ENCODE measurements around the gene PHETA2. TPM values are rescaled to one million over a fixed set of nuclear protein-coding genes. Genes with fewer than 3 reads are reported as not detected.

Gene PHETA2, protein sequence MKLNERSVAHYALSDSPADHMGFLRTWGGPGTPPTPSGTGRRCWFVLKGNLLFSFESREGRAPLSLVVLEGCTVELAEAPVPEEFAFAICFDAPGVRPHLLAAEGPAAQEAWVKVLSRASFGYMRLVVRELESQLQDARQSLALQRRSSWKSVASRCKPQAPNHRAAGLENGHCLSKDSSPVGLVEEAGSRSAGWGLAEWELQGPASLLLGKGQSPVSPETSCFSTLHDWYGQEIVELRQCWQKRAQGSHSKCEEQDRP
- 10 to 100 TPM; 16.6 to 34.6 (median 25.4) TPM for total RNA-seq

DNA sequence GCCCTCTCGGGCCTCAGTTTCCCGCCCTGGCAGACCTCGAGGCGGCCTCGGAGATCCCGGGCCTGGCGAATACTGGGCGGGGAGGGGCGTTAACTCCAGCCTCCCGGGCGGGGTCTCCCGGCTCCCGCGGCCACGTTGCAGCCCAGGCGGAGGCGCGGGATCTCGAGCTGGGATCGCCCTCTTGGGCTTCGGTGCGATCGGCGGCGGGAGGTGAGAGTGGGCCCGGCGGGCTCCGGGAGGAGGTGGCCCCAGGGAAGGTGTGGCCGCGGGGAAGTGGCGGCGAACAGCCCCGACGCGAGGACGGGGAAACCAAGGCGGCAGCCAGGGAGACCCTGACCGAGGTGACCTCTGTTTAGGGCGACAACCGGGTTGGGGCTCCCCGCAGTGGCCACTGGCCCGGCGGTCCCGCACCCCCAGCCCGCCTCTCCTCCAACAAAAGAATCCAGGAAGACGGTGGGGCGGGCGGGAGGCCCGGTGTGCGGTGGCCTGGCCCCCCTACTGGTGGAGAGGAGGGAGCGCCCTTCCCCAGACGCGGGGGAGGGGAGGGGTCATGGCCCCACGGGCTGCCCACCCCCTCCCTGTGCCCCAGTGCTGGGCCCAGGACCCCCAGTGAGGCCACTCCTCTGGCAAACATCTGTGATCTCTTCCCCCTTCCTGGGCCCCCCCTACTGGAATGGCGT lies at the start of gene PHETA2:
Gene PHETA2, plus strand, starts transcription at position 117 of the 680 bp plus-strand sequence. CDS start 3,046 bp downstream, outside the sequence.
- WGBS: 8% methylated on average over 1 of the region's 55 CpGs
- DNase-seq (ENCODE audit: extremely low spot score): no peak

GRCh38 chr22:42025421-42025820 lies 48.6 kb upstream of the PHETA2 start:
- H3K9me3 ChIP-seq: no peaks in the 10 kb centered on the region
- intact Hi-C loops (cut with DNase I): no loop called here
- WGBS: 55% methylated on average over 1 of the region's 1 CpG

More for the DNA sequence above, at the start of gene PHETA2:
- TF ChIP-seq POLR2AphosphoS5 (IDR thresholded peaks at IDR 0.05) (peak; percentile 36 to 52), POLR2A (IDR thresholded peaks at IDR 0.05; ENCODE audit: low read depth) (no peak), EP300 (IDR thresholded peaks at IDR 0.05) (peak; percentile 3)
- TF ChIP-seq, protein P1, sequence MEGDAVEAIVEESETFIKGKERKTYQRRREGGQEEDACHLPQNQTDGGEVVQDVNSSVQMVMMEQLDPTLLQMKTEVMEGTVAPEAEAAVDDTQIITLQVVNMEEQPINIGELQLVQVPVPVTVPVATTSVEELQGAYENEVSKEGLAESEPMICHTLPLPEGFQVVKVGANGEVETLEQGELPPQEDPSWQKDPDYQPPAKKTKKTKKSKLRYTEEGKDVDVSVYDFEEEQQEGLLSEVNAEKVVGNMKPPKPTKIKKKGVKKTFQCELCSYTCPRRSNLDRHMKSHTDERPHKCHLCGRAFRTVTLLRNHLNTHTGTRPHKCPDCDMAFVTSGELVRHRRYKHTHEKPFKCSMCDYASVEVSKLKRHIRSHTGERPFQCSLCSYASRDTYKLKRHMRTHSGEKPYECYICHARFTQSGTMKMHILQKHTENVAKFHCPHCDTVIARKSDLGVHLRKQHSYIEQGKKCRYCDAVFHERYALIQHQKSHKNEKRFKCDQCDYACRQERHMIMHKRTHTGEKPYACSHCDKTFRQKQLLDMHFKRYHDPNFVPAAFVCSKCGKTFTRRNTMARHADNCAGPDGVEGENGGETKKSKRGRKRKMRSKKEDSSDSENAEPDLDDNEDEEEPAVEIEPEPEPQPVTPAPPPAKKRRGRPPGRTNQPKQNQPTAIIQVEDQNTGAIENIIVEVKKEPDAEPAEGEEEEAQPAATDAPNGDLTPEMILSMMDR (IDR thresholded peaks at IDR 0.05): peak; percentile 24 to 54 (median 31)
- intact Hi-C loops (cut with DNase I): no loop called here
- H3K36me3 ChIP-seq: peaks cover 0 to 21% (median 17%) of the 10 kb centered on the region in 4 donors
- H3K4me3 ChIP-seq: peak within 1 kb of the TSS; percentile 71 to 82 (median 76)
- peaks cover 55 to 84% (median 76%) of the 10 kb centered on the region in 4 donors for H3K4me1 ChIP-seq
- no peaks in the 10 kb centered on the region for H3K9me3 ChIP-seq
- H3K27ac ChIP-seq (replicated peaks in 1 of 4): peak within 1 kb of the TSS; percentile 91 to 92 (median 92)
- no peaks in the 10 kb centered on the region for H3K27me3 ChIP-seq

DNA sequence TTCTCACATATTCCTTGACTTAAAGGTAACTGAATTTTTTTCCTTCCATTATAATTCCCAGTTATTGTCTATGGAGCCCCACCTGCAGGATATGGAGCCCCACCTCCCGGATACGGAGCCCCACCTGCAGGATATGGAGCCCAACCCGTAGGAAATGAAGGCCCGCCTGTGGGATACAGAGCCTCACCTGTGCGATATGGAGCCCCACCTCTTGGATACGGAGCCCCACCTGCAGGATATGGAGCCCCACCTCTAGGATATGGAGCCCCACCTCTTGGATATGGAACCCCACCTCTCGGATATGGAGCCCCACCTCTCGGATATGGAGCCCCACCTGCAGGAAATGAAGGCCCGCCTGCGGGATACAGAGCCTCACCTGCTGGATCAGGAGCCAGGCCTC lies 47.3 kb upstream of the PHETA2 start:
- Histone ChIP-seq H3K36me3 (no peaks in the 10 kb centered on the region), H3K4me3 (no peak overlapping the region), H3K27ac (replicated peaks in 1 of 4) (no peak overlapping the region), H3K9me3 (no peaks in the 10 kb centered on the region), H3K4me1 (no peaks in the 10 kb centered on the region), H3K27me3 (no peaks in the 10 kb centered on the region)
- DNase-seq (ENCODE audit: extremely low spot score): no peak
- no peak for TF ChIP-seq EP300 (IDR thresholded peaks at IDR 0.05)
- no peak for TF ChIP-seq POLR2AphosphoS5 (IDR thresholded peaks at IDR 0.05)
- no peak for TF ChIP-seq POLR2A (IDR thresholded peaks at IDR 0.05; ENCODE audit: low read depth)
- TF ChIP-seq, protein P1 (IDR thresholded peaks at IDR 0.05): no peak
- WGBS: 96% methylated on average over 6 of the region's 10 CpGs
- intact Hi-C loops (cut with DNase I): no loop called here

More at GRCh38 chr22:42025421-42025820, 48.6 kb upstream of the PHETA2 start:
- no peak for TF ChIP-seq POLR2AphosphoS5 (IDR thresholded peaks at IDR 0.05)
- no peak for TF ChIP-seq POLR2A (IDR thresholded peaks at IDR 0.05; ENCODE audit: low read depth)
- TF ChIP-seq, protein P1 (IDR thresholded peaks at IDR 0.05): no peak
- TF ChIP-seq EP300 (IDR thresholded peaks at IDR 0.05): no peak
- no peaks in the 10 kb centered on the region for H3K27me3 ChIP-seq
- no peak overlapping the region for H3K4me3 ChIP-seq
- DNase-seq (ENCODE audit: extremely low spot score): no peak
- no peaks in the 10 kb centered on the region for H3K4me1 ChIP-seq
- H3K36me3 ChIP-seq: no peaks in the 10 kb centered on the region
- H3K27ac ChIP-seq (replicated peaks in 1 of 4): no peak overlapping the region

DNA sequence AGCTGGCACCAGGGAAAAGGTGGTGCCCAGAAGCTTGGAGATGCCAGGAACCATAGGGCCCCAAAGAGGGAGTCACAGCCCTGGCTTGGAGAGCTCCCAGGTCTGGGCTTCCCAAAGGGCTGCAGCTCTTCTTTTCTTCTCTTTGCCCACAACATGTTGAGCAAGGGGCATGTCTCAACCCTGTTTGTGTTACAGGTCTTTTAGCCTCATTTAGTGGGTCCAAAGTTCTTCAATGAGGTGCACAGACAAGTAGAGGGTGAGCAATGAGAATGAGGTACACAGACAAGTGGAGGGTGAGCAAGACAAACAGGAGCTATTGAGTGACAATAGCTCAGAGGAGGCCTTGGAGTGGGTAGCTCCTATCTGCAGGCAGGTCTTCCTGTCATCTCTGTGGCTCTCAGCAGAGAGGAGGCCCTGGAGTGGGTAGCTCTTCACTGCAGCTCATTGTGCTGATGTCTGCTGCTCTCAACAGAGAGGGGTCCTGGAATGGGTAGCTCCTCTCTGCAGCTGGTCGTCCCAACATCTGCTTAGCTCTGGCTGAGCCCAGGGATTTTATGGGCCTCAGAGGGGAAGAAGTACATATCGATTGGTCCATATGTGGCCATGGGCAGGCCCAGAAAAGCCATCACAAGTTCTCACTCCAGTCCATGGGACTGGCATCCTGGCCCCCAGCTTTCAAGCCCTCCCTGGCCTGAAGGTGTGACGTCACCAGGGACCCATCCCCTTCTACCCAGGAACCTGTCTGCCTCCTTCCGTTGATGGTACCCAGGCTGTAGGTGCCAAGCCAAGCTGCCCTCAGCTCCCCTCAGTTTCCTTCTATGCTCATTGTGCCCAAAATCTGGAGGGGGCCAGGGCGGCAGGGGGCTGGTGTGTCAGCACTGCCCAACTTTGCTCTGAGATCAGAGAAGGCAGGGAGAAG lies 40.5 kb upstream of the PHETA2 start:
- Histone ChIP-seq H3K27me3 (no peaks in the 10 kb centered on the region), H3K27ac (replicated peaks in 1 of 4) (no peak overlapping the region), H3K9me3 (no peaks in the 10 kb centered on the region), H3K4me3 (no peak overlapping the region), H3K4me1 (no peaks in the 10 kb centered on the region), H3K36me3 (no peaks in the 10 kb centered on the region)
- intact Hi-C loops (cut with DNase I): no loop called here
- 100% methylated on average over 3 of the region's 5 CpGs for WGBS
- DNase-seq (ENCODE audit: extremely low spot score): no peak
- TF ChIP-seq EP300 (IDR thresholded peaks at IDR 0.05): no peak
- TF ChIP-seq POLR2AphosphoS5 (IDR thresholded peaks at IDR 0.05): no peak
- no peak for TF ChIP-seq POLR2A (IDR thresholded peaks at IDR 0.05; ENCODE audit: low read depth)
- TF ChIP-seq, protein P1 (IDR thresholded peaks at IDR 0.05): no peak

Measured in esophagus muscularis mucosa (tissue), 4 donors.